Panc1 (cell line): Measurements from ENCODE around the gene NPIPA7.
"Not testable (repeated sequence)": the region's sequence is repeated elsewhere in the genome, so short reads cannot be mapped to it uniquely, and the experiment has no call there.

ENCODE experiments used
- CTCF ChIP-seq: fragments of 450-650 bp; IDR thresholded peaks from 2 replicates; pipeline ENCODE4 v1.5.1; 2017; ENCODE audit warnings: mild to moderate bottlenecking
- POLR2AphosphoS5 ChIP-seq: IDR thresholded peaks from 2 replicates; pipeline ENCODE4 v1.6.1; 2012; ENCODE audit warnings: mild to moderate bottlenecking, low read depth, low read length, moderate library complexity
- REST ChIP-seq, 2 experiments: IDR thresholded peaks; 2 replicates each; pipeline ENCODE4 v1.6.1; 2011 to 2012; ENCODE audit warnings: low read depth in 2 of 2, control low read depth in 1 of 2, low read length in 1 of 2, mild to moderate bottlenecking in 1 of 2, moderate library complexity in 1 of 2; ENCODE audit not compliant: insufficient read depth in 1 of 2
- SIN3A ChIP-seq: IDR thresholded peaks from 2 replicates; pipeline ENCODE4 v1.6.1; 2012; ENCODE audit warnings: low read depth, mild to moderate bottlenecking, low read length, moderate library complexity, borderline replicate concordance; ENCODE audit not compliant: insufficient read depth

- TF ChIP-seq POLR2AphosphoS5; CTCF; SIN3A; REST (IDR thresholded peaks at IDR 0.05; ENCODE audit: insufficient read depth in 1 of 2, low read depth in 2 of 2, low read length in 1 of 2): not testable (repeated sequence)
These were observed 14.8 kb upstream of the NPIPA7 start for GRCh38 chr16:16364100-16364499.
